ENCODE measurements around the gene PHF20.
"Not testable (repeated sequence)": the region's sequence is repeated elsewhere in the genome, so short reads cannot be mapped to it uniquely, and the experiment has no call there.

The PHF20 gene

DNA sequence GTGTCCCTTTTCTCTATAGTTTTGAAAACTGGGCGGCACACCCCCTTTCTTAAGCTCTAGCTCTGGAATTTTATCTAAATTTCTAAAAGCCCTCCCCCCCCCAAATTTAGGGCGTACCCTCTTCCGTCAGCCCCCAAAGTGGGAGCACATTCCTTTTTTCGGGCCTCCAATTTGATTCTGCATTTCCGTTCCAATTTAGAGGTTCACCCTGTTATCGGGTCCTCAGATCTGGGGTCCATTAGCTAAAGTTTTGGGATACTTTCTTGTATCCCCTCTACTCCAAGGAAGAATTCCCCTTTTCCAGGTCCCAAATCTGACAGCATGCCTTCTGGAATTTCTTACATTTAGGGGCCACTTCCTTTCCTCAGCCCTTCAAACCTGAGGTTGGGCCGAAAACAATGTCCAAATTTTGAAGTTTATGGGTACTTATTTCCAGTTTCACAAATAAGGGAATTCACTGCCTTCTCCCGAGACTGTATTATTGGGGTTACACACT lies 796 bp downstream of the PHF20 start:
- in situ Hi-C loops (cut with MboI; ENCODE audit: low pct_unique_long_range_greater_than_20kb, low sequenced_read_pairs) = no loop called here
- no peak for DNase-seq

DNA sequence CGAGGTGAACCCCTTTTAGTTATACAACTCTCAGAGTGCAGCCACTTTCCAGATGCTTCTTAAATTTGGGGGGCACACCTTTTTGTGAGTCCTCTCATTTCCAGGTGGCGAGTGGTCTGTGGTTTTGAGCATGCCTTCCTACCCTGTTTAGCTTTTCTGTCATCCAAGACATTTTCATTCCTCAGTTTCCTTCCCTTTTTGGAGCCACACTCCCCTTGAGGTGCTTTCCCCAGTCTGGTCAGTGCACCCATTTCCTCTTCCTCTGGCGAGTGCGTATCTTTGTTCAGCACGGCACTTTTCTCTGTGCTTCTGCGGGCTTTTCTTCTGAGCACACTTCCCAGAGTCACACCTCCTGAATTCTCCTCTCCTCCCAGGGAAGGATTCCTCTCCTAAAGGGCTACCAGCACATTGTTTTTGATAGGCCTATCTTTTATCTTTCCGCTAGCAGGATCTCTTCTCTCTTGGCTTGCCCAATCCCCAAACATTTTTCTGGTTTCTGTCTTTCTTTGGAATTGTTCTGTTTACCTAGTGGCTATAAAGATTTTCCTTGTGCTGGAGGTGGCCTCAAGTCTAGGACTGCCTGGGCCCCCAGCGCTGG lies 1.4 kb downstream of the PHF20 start:
- peak; percentile 76 for DNase-seq
- in situ Hi-C loops (cut with MboI; ENCODE audit: low pct_unique_long_range_greater_than_20kb, low sequenced_read_pairs) = no loop called here

DNA sequence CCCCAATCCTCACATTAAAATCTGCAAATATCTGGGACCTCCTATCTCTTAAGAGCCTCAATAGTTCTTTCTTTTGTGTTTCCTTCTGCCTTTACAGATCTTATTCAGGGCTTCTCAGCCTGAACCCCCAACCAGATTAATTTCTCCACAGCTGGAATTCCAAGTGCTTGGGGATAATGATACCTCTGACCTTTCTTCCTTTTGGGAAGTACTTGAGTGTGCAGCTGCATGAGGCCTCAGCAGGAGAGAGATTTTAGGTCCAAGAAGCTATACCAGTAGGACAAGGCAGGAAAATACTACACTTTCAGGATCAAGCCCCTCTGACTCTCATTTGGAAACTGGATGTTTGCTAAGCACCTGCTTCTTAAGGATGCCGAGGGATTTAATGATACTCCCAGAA lies 2.6 kb downstream of the PHF20 start:
- in situ Hi-C loops (cut with MboI; ENCODE audit: low pct_unique_long_range_greater_than_20kb, low sequenced_read_pairs) = no loop called here
- no peak for DNase-seq

DNA sequence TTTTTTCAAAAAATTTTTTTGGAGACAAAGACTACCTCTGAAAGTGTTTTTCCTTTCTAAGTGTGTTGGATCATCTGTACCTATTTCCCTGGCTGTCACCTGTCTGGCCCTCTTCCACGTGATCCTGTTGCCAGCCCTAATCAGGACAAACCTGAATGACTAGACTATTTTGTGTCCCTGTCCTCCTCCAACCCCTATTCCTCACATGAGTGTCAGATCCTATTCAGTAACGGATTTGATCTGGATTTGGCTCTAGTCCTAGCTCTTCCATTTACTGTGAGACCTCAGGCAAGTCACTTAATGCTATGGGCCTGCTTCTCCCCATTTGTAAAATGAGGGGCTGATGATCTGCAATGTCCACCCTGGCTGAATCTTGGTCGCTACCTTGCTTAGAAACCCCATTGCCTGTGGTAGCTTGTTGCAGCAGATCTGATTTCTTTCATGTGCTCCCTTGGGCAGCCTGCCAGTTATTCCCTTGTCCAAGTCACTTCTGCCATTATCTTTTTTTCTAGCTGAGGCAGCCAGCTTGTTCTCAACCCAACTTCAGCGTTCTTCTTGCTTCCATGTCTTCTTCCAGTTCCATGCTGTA lies 4.8 kb downstream of the PHF20 start:
- DNase-seq = peak; percentile 30
- in situ Hi-C loops (cut with MboI; ENCODE audit: low pct_unique_long_range_greater_than_20kb, low sequenced_read_pairs) = no loop called here

DNA sequence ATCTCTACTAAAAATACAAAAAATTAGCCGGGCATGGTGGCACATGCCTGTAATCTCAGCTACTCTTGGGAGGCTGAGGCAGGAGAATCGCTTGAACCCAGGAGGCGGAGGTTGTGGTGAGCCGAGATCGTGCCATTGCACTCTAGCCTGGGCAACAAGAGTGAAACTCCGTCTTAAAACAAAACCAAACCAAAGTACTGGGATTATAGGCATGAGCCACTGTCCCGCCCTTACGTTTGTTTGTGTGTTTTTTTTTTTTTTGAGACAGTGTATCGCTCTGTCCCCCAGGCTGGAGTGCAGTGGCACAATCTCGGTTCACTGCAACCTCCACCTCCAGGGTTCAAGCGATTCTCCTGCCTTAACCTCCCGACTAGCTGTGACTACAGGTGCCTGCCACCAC lies 12.0 kb downstream of the PHF20 start:
- DNase-seq; in situ Hi-C loops (cut with MboI; ENCODE audit: low pct_unique_long_range_greater_than_20kb, low sequenced_read_pairs): not testable (repeated sequence)

DNA sequence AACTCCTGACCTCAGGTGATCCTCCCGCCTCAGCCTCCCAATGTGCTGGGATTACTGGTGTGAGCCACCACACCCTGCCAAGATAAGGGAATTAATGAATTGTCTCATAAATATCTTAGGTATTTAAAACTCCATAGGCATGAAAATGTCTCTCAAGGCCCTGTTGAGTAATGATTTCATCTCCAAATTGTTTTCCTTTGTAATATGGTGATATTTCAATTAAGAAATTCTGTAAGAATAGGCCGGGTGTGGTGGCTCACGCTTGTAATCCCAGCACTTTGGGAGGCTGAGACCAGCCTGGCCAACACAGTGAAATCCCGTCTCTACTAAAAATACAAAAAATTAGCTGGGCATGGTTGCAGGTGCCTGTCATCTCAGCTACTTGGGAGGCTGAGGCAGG lies 13.7 kb downstream of the PHF20 start:
- in situ Hi-C loops (cut with MboI; ENCODE audit: low pct_unique_long_range_greater_than_20kb, low sequenced_read_pairs); DNase-seq: not testable (repeated sequence)

DNA sequence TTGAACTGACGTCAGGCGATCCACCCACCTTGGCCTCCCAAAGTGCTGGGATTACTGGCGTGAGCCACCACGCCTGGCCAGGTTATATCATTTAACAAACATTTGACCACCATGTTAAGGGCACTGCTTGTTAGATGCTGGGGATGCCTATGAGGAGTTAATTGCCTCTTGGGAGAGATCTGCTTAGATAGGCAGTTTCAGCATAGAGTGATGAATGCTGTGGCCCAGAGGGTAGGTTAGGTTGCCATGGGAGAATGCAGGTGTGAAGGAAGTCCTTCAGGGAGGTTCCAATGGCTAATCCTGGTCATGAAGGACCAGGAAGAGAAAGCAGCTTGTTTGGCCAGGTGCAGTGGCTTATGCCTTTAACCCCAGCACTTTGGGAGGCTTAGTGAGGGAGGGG lies 17.0 kb downstream of the PHF20 start:
- in situ Hi-C loops (cut with MboI; ENCODE audit: low pct_unique_long_range_greater_than_20kb, low sequenced_read_pairs) = no loop called here
- no peak for DNase-seq

DNA sequence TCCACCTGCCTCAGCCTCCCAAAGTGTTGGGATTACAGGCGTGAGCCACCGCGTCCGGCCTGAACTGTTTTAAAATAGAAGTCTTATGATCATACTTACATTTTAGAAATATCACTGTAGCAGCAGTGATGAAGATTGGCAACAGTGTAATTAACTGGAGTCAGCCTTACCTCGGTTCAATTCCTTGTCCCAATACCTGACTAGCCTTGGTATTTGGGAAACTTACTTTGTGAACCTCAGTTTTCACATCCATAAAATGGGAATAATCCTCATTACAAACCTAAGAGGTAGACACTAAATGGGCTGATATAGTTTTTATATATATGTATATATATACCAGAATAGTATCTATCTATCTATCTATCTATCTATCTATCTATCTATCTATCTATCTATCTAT lies 19.3 kb downstream of the PHF20 start:
- in situ Hi-C loops (cut with MboI; ENCODE audit: low pct_unique_long_range_greater_than_20kb, low sequenced_read_pairs) = no loop called here
- no peak for DNase-seq

DNA sequence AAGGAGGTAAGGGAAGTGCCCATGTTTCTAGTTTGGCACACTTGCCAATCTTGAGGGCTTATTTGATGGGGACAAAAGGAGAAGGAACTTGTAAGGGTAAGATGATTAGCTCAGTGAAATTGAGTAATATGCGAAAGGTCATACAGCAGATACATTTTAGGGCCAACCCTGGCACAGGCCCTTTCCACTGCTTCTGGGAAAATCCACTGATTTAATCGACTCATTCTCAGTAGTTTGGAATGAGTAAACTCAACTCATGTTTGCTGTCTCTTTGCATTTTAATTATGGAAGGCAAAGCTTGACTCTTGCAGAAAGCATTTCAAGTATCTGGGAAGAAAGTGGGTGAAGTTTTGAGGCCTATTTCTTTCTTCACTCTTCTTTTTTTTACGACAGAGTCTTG lies 20.0 kb downstream of the PHF20 start:
- in situ Hi-C loops (cut with MboI; ENCODE audit: low pct_unique_long_range_greater_than_20kb, low sequenced_read_pairs) = no loop called here

DNA sequence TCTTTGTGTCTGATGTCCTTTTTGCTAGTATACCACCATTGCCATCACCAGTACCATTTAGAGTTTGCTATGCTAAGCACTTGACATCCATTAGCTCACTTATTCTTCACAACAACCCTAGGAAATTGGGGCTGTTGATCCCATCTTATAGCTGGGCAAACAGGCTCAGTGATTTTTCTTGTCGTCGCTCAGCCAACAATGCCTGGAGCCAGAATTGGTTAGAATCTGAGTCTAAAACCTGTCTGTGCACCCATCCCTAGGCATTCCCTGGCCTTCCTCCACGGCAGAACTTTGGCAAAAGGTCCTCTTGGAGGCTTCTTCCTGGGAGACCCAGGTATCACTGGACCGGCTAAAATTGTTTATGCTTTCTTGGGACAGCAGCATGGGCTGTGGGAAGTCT lies 20.9 kb downstream of the PHF20 start:
- in situ Hi-C loops (cut with MboI; ENCODE audit: low pct_unique_long_range_greater_than_20kb, low sequenced_read_pairs) = no loop called here
- no peak for DNase-seq

More for the DNA sequence above, 20.0 kb downstream of the PHF20 start:
- peak; percentile 32 for DNase-seq

DNA sequence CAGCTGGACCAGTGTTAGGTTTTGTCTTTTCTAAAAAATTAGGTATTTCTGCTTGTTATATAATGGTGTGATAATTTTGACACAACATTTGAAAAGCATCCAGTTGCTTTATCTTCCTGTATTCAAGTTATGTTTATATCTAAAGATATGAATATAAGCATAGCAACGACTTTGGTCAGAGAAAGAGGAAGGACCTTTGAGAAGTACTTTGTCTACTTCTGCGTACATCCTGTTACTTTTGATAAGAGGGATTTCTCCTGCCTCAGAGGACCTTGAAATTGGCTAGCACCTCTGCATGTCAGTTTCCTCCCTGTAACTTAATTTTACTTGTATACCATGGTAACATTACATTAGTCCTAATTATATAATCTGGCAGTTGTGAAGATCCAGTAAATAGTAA lies 24.8 kb downstream of the PHF20 start:
- in situ Hi-C loops (cut with MboI; ENCODE audit: low pct_unique_long_range_greater_than_20kb, low sequenced_read_pairs) = no loop called here
- DNase-seq = peak; percentile 71

DNA sequence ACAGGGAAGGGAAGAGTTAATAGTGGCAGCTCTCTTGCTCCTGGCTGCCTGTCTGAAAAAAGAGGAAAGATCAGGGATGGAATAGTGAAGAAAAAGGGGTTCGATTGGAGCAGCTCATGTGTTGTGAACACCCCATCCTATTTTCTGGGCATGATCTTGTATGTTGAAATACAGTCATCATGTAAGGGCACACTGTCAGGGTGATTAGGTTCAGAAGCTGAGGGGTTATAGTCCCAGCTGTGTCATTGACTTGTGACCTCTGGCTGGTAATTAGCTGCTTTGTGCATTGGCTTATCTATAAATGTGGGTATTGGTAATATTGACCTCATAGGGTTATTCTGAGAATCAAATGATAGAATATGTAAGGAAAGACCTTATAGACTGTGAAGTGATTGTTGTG lies 30.1 kb downstream of the PHF20 start:
- no peak for DNase-seq
- in situ Hi-C loops (cut with MboI; ENCODE audit: low pct_unique_long_range_greater_than_20kb, low sequenced_read_pairs) = no loop called here

DNA sequence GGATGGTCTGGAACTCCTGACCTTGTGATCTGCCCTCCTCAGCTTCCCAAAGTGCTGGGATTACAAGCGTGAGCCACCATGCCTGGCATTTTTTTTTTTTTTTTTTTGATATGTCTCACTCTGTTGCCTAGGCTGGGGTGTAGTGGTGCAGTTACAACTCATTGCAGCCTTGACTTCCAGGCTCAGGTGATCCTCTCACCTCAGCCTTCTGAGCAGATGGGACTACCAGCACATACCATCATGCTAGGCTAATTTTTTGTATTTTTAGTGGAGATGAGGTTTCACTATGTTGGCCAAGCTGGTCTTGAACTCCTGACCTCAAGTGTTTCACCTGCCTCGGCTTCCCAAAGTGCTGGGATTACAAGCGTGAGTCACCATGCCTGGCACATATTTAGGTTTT lies 34.3 kb downstream of the PHF20 start:
- DNase-seq = no peak
- in situ Hi-C loops (cut with MboI; ENCODE audit: low pct_unique_long_range_greater_than_20kb, low sequenced_read_pairs) = no loop called here

DNA sequence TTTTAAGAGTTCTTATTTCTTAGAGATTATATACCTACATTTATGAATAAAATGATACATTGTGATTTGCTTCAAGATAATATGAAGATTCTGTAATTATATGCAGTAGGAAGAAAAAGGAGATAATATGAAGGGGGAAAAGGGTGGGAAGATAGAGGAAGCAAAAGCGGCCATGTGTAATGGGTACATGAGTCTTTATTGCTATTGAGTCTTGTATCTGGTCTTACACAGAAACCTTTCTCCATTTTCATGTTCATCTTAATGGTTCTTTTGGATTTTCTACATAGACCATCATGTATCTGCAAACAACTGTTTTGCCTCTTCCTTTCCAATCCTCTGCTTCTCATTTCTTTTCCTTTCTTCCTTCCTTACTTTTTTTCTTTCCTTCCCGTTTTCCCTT lies 36.1 kb downstream of the PHF20 start:
- in situ Hi-C loops (cut with MboI; ENCODE audit: low pct_unique_long_range_greater_than_20kb, low sequenced_read_pairs) = no loop called here

DNA sequence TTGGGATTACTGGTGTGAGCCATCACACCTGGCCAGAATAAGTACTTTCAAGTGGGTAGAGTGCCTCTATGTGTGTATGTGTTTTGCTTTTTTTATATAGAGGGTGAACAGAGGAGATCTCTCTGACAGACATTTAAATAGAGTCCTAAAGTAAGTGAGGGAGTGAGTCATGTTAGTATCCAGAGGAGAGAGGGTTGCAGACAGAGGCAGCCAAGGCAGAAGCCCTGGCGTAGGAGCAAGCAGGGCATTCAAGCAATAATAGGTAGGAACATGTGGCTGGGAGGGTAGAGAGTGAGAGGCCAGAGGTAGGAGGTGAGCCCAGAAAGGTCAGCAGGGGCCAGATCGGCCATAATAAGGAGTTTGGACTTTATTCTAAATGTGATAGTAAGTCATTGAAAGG lies 48.9 kb downstream of the PHF20 start:
- no peak for DNase-seq
- in situ Hi-C loops (cut with MboI; ENCODE audit: low pct_unique_long_range_greater_than_20kb, low sequenced_read_pairs) = no loop called here

More for the DNA sequence above, 36.1 kb downstream of the PHF20 start:
- no peak for DNase-seq

DNA sequence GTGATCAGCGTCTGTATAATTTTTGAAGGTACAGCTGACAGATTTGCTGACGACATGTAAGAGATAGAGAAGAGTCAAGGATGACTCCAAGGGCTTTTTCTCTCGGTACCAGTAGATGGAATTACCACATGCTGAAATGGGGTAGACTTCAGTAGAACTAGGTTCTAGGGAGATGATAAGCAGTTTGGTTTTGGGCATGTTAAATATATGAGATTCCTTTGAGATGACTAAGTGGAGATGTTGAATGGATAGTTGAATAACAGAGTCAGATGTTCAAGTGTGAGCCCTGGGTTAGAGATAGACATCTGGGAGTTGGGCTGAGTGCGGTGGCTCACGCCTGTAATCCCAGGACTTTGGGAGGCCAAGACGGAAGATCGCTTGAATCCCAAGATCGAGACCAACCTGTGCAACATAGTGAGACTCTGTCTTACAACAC lies 50.0 kb downstream of the PHF20 start:
- in situ Hi-C loops (cut with MboI; ENCODE audit: low pct_unique_long_range_greater_than_20kb, low sequenced_read_pairs) = no loop called here

DNA sequence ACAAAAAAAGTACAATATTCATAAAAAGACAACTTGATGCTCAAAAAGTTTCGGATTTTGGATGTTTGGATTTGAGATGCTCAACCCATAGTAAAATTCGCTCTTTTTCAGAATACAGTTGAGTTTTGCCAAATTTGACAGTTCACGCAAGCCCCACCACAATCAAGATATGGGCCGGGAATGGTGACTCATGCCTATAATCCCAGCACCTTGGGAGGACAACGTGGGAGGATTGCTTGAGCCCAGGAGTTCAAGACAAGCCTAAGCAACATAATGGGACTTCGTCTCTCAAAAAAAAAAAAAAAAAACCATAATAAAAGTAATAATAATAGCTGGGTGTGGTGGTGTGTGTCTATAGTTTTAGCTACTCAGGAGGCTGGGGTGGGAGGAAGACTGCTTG lies 51.3 kb downstream of the PHF20 start:
- in situ Hi-C loops (cut with MboI; ENCODE audit: low pct_unique_long_range_greater_than_20kb, low sequenced_read_pairs) = no loop called here
- no peak for DNase-seq

More for the DNA sequence above, 50.0 kb downstream of the PHF20 start:
- no peak for DNase-seq

DNA sequence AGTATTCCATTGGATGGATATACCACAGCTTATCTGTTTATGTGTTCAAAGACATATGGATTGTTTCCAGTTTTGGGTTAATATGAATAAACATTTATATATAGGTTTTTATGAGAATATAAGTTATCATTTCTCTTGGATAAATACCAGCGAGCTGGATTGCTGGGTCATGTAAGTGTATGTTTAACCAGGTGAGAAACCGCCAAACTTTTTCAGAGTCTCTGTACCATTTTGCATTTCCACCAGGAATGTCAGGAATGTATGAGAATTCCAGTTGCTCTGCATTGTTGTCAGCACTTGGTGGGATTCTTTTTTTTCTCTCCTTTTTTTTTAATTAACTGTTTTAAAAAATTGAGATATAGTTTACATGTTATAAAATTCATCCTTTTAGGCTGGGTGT lies 52.1 kb downstream of the PHF20 start:
- in situ Hi-C loops (cut with MboI; ENCODE audit: low pct_unique_long_range_greater_than_20kb, low sequenced_read_pairs) = no loop called here
- no peak for DNase-seq

DNA sequence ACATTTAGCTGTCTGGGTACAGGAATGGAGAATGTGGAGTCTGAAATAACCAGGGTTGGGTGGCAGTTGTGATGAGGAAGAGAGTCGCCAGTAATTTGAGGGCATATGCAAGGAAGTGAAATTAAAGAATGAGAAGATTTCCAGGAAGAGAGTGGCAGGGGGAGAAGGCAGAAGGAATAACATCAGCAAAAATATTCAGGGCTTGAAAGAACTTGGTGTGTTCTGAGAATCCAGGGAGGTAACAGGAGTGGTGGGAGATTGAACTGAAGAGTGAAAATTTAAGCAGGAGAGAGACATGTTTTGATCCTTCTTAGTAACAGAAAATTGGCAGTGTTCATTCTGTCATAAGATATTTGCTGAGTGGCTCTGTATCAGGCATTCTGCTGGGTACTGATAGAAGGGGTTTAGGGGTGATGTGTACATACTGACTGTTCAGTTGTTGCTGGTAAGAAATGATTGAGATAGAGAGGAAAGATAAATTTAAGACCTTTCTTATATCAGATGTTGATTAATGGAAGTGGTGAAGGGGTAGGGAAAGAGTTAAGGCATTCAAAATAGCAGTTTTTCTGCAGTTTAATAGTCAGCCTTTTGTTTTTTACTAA lies 54.7 kb downstream of the PHF20 start:
- in situ Hi-C loops (cut with MboI; ENCODE audit: low pct_unique_long_range_greater_than_20kb, low sequenced_read_pairs) = no loop called here
- DNase-seq = no peak

DNA sequence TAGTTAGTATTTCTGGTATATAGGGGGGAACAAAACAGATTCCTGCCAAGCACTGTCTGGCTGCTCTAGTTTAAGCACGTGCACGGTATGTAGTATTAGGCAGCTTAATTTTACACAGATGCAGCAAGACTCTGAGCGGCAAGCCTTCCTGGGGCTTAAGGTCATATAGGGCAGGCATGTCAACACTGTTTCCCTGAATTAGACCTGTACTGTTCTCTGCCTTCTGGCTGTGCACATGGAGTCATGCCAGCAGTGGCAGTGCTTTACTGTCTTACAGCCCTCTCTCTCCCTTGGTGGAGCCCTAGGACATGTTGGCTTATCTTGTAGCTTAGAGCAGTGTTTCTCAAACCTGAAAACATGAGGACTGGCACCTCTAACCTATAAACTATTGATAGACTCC lies 56.6 kb downstream of the PHF20 start:
- DNase-seq = no peak
- in situ Hi-C loops (cut with MboI; ENCODE audit: low pct_unique_long_range_greater_than_20kb, low sequenced_read_pairs) = no loop called here

DNA sequence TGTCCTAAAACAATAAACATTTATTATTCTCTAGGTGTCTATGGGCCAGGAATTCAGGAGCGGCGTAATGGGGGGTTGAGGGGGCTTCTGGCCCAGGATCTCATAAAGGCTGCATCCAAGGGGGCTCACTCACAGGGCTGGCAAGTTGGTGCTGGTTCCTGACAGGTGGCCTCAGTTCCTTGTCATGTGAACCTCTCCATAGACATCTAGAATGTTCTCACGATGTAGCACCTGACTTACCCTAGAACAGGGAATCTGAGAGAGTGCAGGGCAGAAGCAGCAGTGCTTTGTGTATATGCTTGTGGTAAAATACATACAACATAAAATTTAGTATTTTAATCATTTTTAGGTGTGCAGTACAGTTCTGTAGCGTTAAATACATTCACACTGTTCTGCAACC lies 57.1 kb downstream of the PHF20 start:
- no peak for DNase-seq
- in situ Hi-C loops (cut with MboI; ENCODE audit: low pct_unique_long_range_greater_than_20kb, low sequenced_read_pairs) = no loop called here
